K562 (cell line): ENCODE measurements around the gene ADGRG1. TPM values are rescaled to one million over a fixed set of nuclear protein-coding genes. Genes with fewer than 3 reads are reported as not detected.
A peak's percentile ranks its signal among the peaks of the same experiment; 100 is the strongest.

Experiments used
- ATAC-seq: fragments of 200-7000 bp; cut with Tn5 transposase; 3 replicates; pipeline ENCODE4 v1.9.1; 2020; ENCODE audit warnings: moderate library complexity
- BruUV-seq: library from RNA; stranded (reverse); fragments of 400-500 nt; replicated peaks from 2 replicates; lab custom pipeline; 2021; lab: Mats Ljungman, UMichigan
- CTCF ChIA-PET: fragments of 300-600 bp; formaldehyde crosslinking; extraction: SDS; loops from one replicate; lab custom pipeline; 2021; ENCODE audit warnings: low intra/inter-chr PET ratio; lab: Yijun Ruan, JAX
- POLR2A ChIA-PET: fragments of 300-600, 350-650 bp; sonication (Branson Sonifier 250); formaldehyde crosslinking; extraction: SDS; loops from one replicate; lab custom pipeline; 2021; ENCODE audit warnings: antibody characterized with exemption, inconsistent platforms; lab: Yijun Ruan, JAX
- DNase-seq, 4 experiments: peaks; one replicate each; pipeline versions ENCODE4 v3.0.0 to v3.0.0-alpha.2; 2011 to 2018; ENCODE audit warnings: low spot score in 3 of 4, mixed read lengths in 3 of 4; ENCODE audit errors: extremely low read depth in 1 of 4
- FAIRE-seq: peaks from 2 replicates; lab custom pipeline; 2011; peaks lifted over from hg19 to GRCh38; lab: Jason Lieb, UNC
- H2AFZ ChIP-seq: 2 replicates; pipeline ENCODE4 v1.6.0; 2011; ENCODE audit warnings: low read depth, low read length, control low read depth, inconsistent platforms
- H3K27ac ChIP-seq: fragments of 200-600 bp; 3 replicates; pipeline ENCODE4 v1.8.0; 2011; ENCODE audit warnings: low read depth, mild to moderate bottlenecking, control low read depth, inconsistent platforms, low read length, moderate library complexity, mixed read lengths; ENCODE audit errors: extremely low read depth
- H3K27me3 ChIP-seq, 2 experiments: fragments of 300-600 bp in 1 of 2; 2 replicates in 1 of 2; 3 replicates in 1 of 2; pipeline versions ENCODE4 v1.6.0 to v1.8.0; 2011; ENCODE audit warnings: inconsistent platforms in 2 of 2, low read length in 2 of 2, mild to moderate bottlenecking in 1 of 2, mixed read lengths in 1 of 2, moderate library complexity in 1 of 2; ENCODE audit not compliant: control insufficient read depth in 2 of 2, insufficient read depth in 2 of 2
- H3K36me3 ChIP-seq: fragments of 300-600 bp; 3 replicates; pipeline ENCODE4 v1.8.0; 2011; ENCODE audit warnings: mild to moderate bottlenecking, low read length, inconsistent platforms; ENCODE audit not compliant: control insufficient read depth, insufficient read depth
- H3K4me1 ChIP-seq, 2 experiments: fragments of 200-600 bp in 1 of 2; replicated peaks in 1 of 2; 2 replicates in 1 of 2; 3 replicates in 1 of 2; pipeline versions ENCODE4 v1.5.1 to v1.8.0; 2011; ENCODE audit warnings: inconsistent platforms in 2 of 2, low read length in 2 of 2, mild to moderate bottlenecking in 1 of 2, mixed read lengths in 1 of 2, moderate library complexity in 1 of 2; ENCODE audit not compliant: control insufficient read depth in 2 of 2, insufficient read depth in 2 of 2
- H3K4me2 ChIP-seq: 2 replicates; pipeline ENCODE4 v1.6.1; 2011; ENCODE audit warnings: low read length, control low read depth, inconsistent platforms, mixed read lengths; ENCODE audit not compliant: insufficient read depth
- H3K4me3 ChIP-seq: fragments of 200-600 bp; sonication (generic), shearing (Covaris generic); 2 replicates; pipeline ENCODE4 v1.5.1; 2016; ENCODE audit warnings: control low read depth, inconsistent platforms
- H3K79me2 ChIP-seq: fragments of 200-600 bp; 3 replicates; pipeline ENCODE4 v1.8.0; 2011; ENCODE audit warnings: low read length, inconsistent platforms; ENCODE audit not compliant: control insufficient read depth, insufficient read depth
- H3K9ac ChIP-seq, 2 experiments: 2 replicates each; pipeline versions ENCODE4 v1.6.0 to v1.6.1; 2011; ENCODE audit warnings: low read depth in 2 of 2, low read length in 2 of 2, control low read depth in 1 of 2, inconsistent platforms in 1 of 2, mild to moderate bottlenecking in 1 of 2, mixed read lengths in 1 of 2; ENCODE audit not compliant: insufficient read depth in 1 of 2
- H3K9me1 ChIP-seq: one replicate; pipeline ENCODE4 v1.6.0; 2011; ENCODE audit warnings: inconsistent platforms, mild to moderate bottlenecking, low read length, moderate library complexity; ENCODE audit not compliant: control insufficient read depth, insufficient read depth
- H3K9me3 ChIP-seq: replicated peaks from 2 replicates; pipeline ENCODE4 v1.5.1; 2011; ENCODE audit warnings: low read depth, low read length, inconsistent platforms; ENCODE audit not compliant: control insufficient read depth, insufficient read depth
- H4K20me1 ChIP-seq: replicated peaks from 2 replicates; pipeline ENCODE4 v1.6.1; 2011; ENCODE audit warnings: low read length, inconsistent platforms, mixed read lengths; ENCODE audit not compliant: control insufficient read depth, insufficient read depth
- ZBTB7A ChIP-seq: IDR thresholded peaks from 2 replicates; pipeline ENCODE4 v1.6.1; 2011; ENCODE audit warnings: low read depth, mild to moderate bottlenecking, low read length, moderate library complexity, borderline replicate concordance; ENCODE audit not compliant: control insufficient read depth
- WGBS: fragments of 100-300 bp; shearing (Covaris generic); methylation state at CpG from one replicate; pipeline ENCODE4 v1.1.6; 2016; ENCODE audit warnings: low coverage, mixed read lengths; ENCODE audit not compliant: insufficient coverage; ENCODE audit errors: missing lambda C conversion rate; 5-methylcytosine and 5-hydroxymethylcytosine counted together
- in situ Hi-C: fragments of 300-500 bp; cut with MboI; formaldehyde crosslinking; loops from 4 replicates; pipeline ENCODE4 v1.15.0; 2018; ENCODE audit warnings: inconsistent platforms, mixed read lengths
- intact Hi-C: fragments of 100-400 bp; cut with micrococcal nuclease; formaldehyde crosslinking; loops from 2 replicates; pipeline ENCODE4 v1.14.2; 2022
- polyA plus RNA-seq, 8 experiments: library from polyadenylated mRNA; depleted of rRNA in 4 of 8; stranded (reverse) in 5 of 8; unstranded in 3 of 8; fragments of >200 nt; fragmentation: Nextera tagmentation in 2 of 8; fragmentation: Illumina TruSeq in 1 of 8; extraction: Ambion mirVana in 2 of 8; extraction: Trizol in 1 of 8; gene quantifications; 2 replicates each; pipeline versions ENCODE4 v1.2.1 to v1.2.3, GENCODE V29; 2011 to 2014; ENCODE audit warnings: inconsistent platforms in 1 of 8, missing spikeins in 1 of 8
- total RNA-seq, 7 experiments: library from RNA; depleted of rRNA in 6 of 7; stranded (reverse); fragments of >200 nt in 6 of 7; fragmentation: Illumina TruSeq in 2 of 7; extraction: Trizol in 2 of 7; gene quantifications; 2 replicates each; pipeline versions ENCODE4 v1.2.1 to v1.2.3, GENCODE V29; 2011 to 2021; ENCODE audit warnings: low replicate concordance in 1 of 7
- TF ChIP-seq, protein P1 (sequence below): IDR thresholded peaks from 2 replicates; pipeline ENCODE4 v1.6.1; 2016; ENCODE audit warnings: missing genetic modification characterization, missing compliant biosample characterization

The ADGRG1 gene
- total and polyA plus RNA-seq, 9 of the 15 experiments (the other 6 are each of a cell fraction or from before 2014, with no cell fraction given): 0.04 to 0.31 (median 0.16) TPM; not detected in 6

DNA sequence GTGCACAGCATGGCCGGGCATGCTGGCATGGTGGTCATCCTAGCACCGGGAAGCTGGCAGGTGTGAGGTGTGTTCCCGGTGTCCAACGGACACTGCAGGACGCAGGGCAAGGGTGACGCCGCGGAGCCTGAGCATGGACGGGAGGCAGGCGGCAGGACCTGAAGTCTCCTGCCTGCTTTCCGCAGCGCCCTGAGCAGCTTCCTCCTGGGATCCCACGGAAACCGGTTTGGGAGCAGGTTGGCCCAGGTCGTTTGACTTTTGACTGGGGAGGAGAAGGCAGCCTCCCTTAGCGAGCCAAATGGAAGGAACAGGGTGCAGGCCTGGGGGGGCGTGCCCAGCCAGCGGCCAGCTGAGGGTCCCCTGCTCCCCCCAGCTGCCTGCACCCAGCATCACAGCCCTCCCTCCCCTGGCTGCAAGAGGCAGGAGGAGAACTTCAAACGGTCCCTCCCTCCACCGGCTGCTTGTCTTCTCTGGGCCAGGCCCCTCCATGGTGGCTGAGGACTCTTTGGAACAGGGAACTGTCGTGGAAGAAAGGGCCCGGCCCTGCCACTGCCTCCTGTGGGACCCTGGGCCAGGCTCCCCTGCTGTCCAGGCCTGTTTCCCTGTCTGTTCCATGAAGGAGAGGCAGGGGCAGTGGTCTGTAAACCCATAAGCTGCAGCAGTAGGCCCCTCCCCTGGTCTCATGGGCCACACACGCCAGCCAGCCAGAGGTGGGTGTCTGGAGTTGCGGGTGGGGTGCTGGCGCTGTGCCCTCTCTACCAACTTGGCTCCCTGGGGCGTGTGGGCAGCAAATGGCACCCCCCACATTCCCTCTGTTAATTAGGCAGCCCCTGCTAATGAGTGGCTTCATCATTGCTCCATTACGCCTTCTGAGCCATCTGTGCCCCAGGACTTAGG lies 7.8 kb upstream of the ADGRG1 start:
- CTCF ChIA-PET: no interaction called here
- intact Hi-C loops: no loop called here
- 26% methylated on average over 26 of the region's 27 CpGs for WGBS
- H3K4me3 ChIP-seq: no peak overlapping the region
- ATAC-seq (no peak), DNase-seq (no peak), FAIRE-seq (no peak)
- no peaks in the 10 kb centered on the region for H4K20me1 ChIP-seq
- H3K4me1 ChIP-seq: peaks cover 0 to 23% of the 10 kb centered on the region in 2 experiments; a peak in 3 of 5 replicates
- H3K79me2 ChIP-seq: no peaks in the 10 kb centered on the region
- H3K9ac ChIP-seq: no peak overlapping the region
- no peaks in the 10 kb centered on the region for H3K9me3 ChIP-seq
- no peaks in the 10 kb centered on the region for H3K36me3 ChIP-seq
- no peak overlapping the region for H3K4me2 ChIP-seq
- no peak overlapping the region for H3K27ac ChIP-seq
- TF ChIP-seq ZBTB7A: peak; percentile 31; the same call in 1 of the 2 replicates
- TF ChIP-seq, protein P1, sequence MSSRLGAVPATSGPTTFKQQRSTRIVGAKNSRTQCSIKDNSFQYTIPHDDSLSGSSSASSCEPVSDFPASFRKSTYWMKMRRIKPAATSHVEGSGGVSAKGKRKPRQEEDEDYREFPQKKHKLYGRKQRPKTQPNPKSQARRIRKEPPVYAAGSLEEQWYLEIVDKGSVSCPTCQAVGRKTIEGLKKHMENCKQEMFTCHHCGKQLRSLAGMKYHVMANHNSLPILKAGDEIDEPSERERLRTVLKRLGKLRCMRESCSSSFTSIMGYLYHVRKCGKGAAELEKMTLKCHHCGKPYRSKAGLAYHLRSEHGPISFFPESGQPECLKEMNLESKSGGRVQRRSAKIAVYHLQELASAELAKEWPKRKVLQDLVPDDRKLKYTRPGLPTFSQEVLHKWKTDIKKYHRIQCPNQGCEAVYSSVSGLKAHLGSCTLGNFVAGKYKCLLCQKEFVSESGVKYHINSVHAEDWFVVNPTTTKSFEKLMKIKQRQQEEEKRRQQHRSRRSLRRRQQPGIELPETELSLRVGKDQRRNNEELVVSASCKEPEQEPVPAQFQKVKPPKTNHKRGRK: no peak
- no TSS peak for BruUV-seq
- no peaks in the 10 kb centered on the region for H3K9me1 ChIP-seq
- H3K27me3 ChIP-seq: peaks cover 0 to 35% of the 10 kb centered on the region in 2 experiments; a peak in 2 of 5 replicates
- POLR2A ChIA-PET: interaction anchor here (1.4 kb wide), 1 partner anchor 10 kb away, joined by 6 read pairs; no protein-coding TSS in a partner anchor
- H2AFZ ChIP-seq: no peak overlapping the region
- in situ Hi-C loops: no loop called here
